Parietal lobe (tissue), 1 donor: ENCODE results near the gene MSGN1. TPM values are rescaled to one million over a fixed set of nuclear protein-coding genes. Genes with fewer than 3 reads are reported as not detected.

Experiments used
- total RNA-seq: library from RNA; depleted of rRNA; stranded (reverse); fragments of >200 nt; gene quantifications from one replicate; pipeline ENCODE4 v1.2.3, GENCODE V29; 2014

Gene MSGN1, protein sequence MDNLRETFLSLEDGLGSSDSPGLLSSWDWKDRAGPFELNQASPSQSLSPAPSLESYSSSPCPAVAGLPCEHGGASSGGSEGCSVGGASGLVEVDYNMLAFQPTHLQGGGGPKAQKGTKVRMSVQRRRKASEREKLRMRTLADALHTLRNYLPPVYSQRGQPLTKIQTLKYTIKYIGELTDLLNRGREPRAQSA
- total RNA-seq, result not detected

DNA sequence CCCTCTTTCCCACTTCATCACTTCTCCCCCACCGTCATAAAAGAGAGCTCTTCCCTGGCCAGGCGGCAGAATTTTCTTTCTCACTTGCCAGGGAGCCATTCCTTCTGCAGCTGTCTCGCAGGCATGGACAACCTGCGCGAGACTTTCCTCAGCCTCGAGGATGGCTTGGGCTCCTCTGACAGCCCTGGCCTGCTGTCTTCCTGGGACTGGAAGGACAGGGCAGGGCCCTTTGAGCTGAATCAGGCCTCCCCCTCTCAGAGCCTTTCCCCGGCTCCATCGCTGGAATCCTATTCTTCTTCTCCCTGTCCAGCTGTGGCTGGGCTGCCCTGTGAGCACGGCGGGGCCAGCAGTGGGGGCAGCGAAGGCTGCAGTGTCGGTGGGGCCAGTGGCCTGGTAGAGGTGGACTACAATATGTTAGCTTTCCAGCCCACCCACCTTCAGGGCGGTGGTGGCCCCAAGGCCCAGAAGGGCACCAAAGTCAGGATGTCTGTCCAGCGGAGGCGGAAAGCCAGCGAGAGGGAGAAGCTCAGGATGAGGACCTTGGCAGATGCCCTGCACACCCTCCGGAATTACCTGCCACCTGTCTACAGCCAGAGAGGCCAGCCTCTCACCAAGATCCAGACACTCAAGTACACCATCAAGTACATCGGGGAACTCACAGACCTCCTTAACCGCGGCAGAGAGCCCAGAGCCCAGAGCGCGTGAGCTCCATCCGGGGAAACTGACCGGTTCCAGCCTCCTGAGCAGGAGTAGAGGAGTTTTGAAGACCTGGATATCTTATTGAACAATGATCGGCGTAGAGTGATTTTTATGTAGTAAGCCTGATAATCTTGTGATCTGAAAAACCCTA is at the start of gene MSGN1:
Gene MSGN1 (plus strand): TSS at position 65 of the 850 bp plus-strand sequence. CDS start 59 bp downstream, at position 124.

Other genes starting within 250 kb of the MSGN1 start
- gene SMC6, start 62.6 kb upstream of the MSGN1 start, total RNA-seq, result 43.8 TPM
- 16.6 TPM for gene GEN1, start 62.3 kb upstream of the MSGN1 start, total RNA-seq
- 1.9 TPM for gene KCNS3, start 62.2 kb downstream of the MSGN1 start, total RNA-seq